PC-3 (cell line): Measurements from ENCODE around the gene ZNRF2. TPM values are rescaled to one million over a fixed set of nuclear protein-coding genes. Genes with fewer than 3 reads are reported as not detected.

Experiments used
- ATAC-seq: fragments of 200-7000 bp; cut with Tn5 transposase; 2 replicates; pipeline ENCODE4 v1.9.1; 2020; ENCODE audit warnings: mild to moderate bottlenecking, moderate library complexity
- BruUV-seq: library from RNA; stranded (reverse); fragments of 400-500 nt; replicated peaks from 2 replicates; lab custom pipeline; 2021; lab: Mats Ljungman, UMichigan
- CTCF ChIA-PET: fragments of 300-600 bp; sonication (Branson Sonifier 250); formaldehyde crosslinking; loops from one replicate; lab custom pipeline; 2022; ENCODE audit warnings: antibody characterized with exemption; lab: Charles Lee
- POLR2A ChIA-PET: fragments of 300-600 bp; sonication (Branson Sonifier 250); formaldehyde crosslinking; loops from one replicate; lab custom pipeline; 2022; ENCODE audit warnings: antibody characterized with exemption; ENCODE audit not compliant: unreplicated experiment; lab: Charles Lee
- DNase-seq: peaks from one replicate; pipeline ENCODE4 v3.0.0-alpha.2; 2015
- H2AFZ ChIP-seq: fragments of 300-600 bp; sonication (generic); 2 replicates; pipeline ENCODE4 v1.6.0; 2016; ENCODE audit warnings: antibody characterized with exemption, low read length
- H3F3A ChIP-seq: fragments of 300-600 bp; sonication (generic); one replicate; pipeline ENCODE4 v1.6.0; 2017; ENCODE audit warnings: antibody characterized with exemption, low read length, control low read depth, mild to moderate bottlenecking; ENCODE audit not compliant: unreplicated experiment
- H3K27ac ChIP-seq: fragments of 300-600 bp; sonication (generic); 2 replicates; pipeline ENCODE4 v1.5.1; 2016; ENCODE audit warnings: mild to moderate bottlenecking, low read length
- H3K27me3 ChIP-seq: fragments of 300-600 bp; sonication (generic); 2 replicates; pipeline ENCODE4 v1.6.1; 2016; ENCODE audit warnings: low read length, mixed read lengths
- H3K36me3 ChIP-seq: fragments of 300-600 bp; sonication (generic); 2 replicates; pipeline ENCODE4 v1.6.1; 2016; ENCODE audit warnings: low read depth, mixed run types, low read length, mixed read lengths
- H3K4me1 ChIP-seq: fragments of 300-600 bp; sonication (generic); 2 replicates; pipeline ENCODE4 v1.5.1; 2016; ENCODE audit warnings: low read length; ENCODE audit not compliant: insufficient read depth
- H3K4me2 ChIP-seq: fragments of 300-600 bp; sonication (generic); 2 replicates; pipeline ENCODE4 v1.6.0; 2016; ENCODE audit warnings: low read length
- H3K4me3 ChIP-seq: fragments of 300-600 bp; sonication (generic); 2 replicates; pipeline ENCODE4 v1.5.1; 2016; ENCODE audit warnings: mild to moderate bottlenecking, low read length, mixed read lengths
- H3K79me2 ChIP-seq: fragments of 300-600 bp; sonication (generic); 2 replicates; pipeline ENCODE4 v1.6.1; 2017; ENCODE audit warnings: low read length, mixed read lengths
- H3K9ac ChIP-seq: fragments of 300-600 bp; sonication (generic); 2 replicates; pipeline ENCODE4 v1.6.0; 2016; ENCODE audit warnings: mild to moderate bottlenecking, low read length
- H3K9me2 ChIP-seq: fragments of 300-600 bp; sonication (generic); replicated peaks from 2 replicates; pipeline ENCODE4 v1.6.1; 2016; ENCODE audit warnings: mixed run types, low read length, mixed read lengths
- H3K9me3 ChIP-seq: fragments of 300-600 bp; sonication (generic); 2 replicates; pipeline ENCODE4 v1.6.1; 2016; ENCODE audit warnings: low read length, mixed read lengths
- H4K20me1 ChIP-seq: fragments of 300-600 bp; sonication (generic); 2 replicates; pipeline ENCODE4 v1.6.1; 2016; ENCODE audit warnings: low read length, mixed read lengths
- EZH2 ChIP-seq: fragments of 300-600 bp; sonication (generic); IDR thresholded peaks from one replicate; pipeline ENCODE4 v1.6.1; 2017; ENCODE audit warnings: antibody characterized with exemption, mild to moderate bottlenecking, low read length; ENCODE audit not compliant: unreplicated experiment
- EZH2phosphoT487 ChIP-seq: fragments of 300-600 bp; sonication (generic); IDR thresholded peaks from 2 replicates; pipeline ENCODE4 v1.6.1; 2018; ENCODE audit warnings: mild to moderate bottlenecking, antibody characterized with exemption, low read length, borderline replicate concordance
- intact Hi-C: fragments of 100-400 bp; cut with micrococcal nuclease; formaldehyde crosslinking; loops from 2 replicates; pipeline ENCODE4 v1.9.0; 2023
- total RNA-seq: library from RNA; depleted of rRNA; stranded (reverse); fragments of >200 nt; gene quantifications from 2 replicates; pipeline ENCODE4 v1.2.3, GENCODE V29; 2014
- TF ChIP-seq, protein P1 (sequence below): fragments of 300-600 bp; sonication (generic); conservative IDR thresholded peaks from 2 replicates; pipeline ENCODE4 v1.5.1; 2017; ENCODE audit warnings: antibody characterized with exemption, low read depth, mild to moderate bottlenecking, low read length

The ZNRF2 gene
- total RNA-seq, 1 experiment from 2014 or later, result 13.1 TPM

- CTCF ChIA-PET, result no interaction called here
- BruUV-seq, result no TSS peak
- intact Hi-C loops, result no loop called here
These were observed 40.1 kb upstream of the ZNRF2 start for GRCh38 chr7:30244340-30244739.

DNA sequence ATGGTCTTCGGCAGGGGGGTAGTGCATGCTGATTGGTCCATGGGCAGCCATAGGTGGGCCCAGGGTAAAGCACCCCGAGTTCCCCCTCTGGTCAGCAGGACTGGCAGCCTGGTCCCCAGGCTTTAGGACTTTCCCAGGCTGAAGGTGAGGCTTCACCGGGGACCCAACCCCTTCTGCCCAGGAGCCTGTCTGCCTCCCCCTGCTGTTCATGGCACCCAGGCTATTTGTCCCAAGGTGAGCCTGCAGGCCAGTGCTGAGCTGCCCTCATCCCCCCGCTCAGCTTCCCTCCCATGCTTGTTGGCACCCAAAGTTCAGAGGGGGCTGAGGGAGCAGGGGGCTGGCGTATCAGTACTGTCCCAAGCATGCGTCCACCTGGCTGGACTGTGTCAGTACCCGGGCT is 38.5 kb upstream of the ZNRF2 start:
- Histone ChIP-seq H4K20me1 (no peaks in the 10 kb centered on the region), H2AFZ (no peak overlapping the region), H3K4me1 (peaks cover 10% of the 10 kb centered on the region; the same call in 1 of the 2 replicates), H3K27me3 (no peaks in the 10 kb centered on the region), H3F3A (no peaks in the 10 kb centered on the region), H3K9me2 (no peaks in the 10 kb centered on the region), H3K79me2 (no peaks in the 10 kb centered on the region), H3K27ac (no peak overlapping the region), H3K9me3 (no peaks in the 10 kb centered on the region), H3K9ac (no peak overlapping the region), H3K4me2 (no peak overlapping the region), H3K36me3 (no peaks in the 10 kb centered on the region), H3K4me3 (no peak overlapping the region)
- ATAC-seq (no peak), DNase-seq (no peak)
- TF ChIP-seq EZH2, result no peak
- no peak for TF ChIP-seq EZH2phosphoT487
- TF ChIP-seq, protein P1, sequence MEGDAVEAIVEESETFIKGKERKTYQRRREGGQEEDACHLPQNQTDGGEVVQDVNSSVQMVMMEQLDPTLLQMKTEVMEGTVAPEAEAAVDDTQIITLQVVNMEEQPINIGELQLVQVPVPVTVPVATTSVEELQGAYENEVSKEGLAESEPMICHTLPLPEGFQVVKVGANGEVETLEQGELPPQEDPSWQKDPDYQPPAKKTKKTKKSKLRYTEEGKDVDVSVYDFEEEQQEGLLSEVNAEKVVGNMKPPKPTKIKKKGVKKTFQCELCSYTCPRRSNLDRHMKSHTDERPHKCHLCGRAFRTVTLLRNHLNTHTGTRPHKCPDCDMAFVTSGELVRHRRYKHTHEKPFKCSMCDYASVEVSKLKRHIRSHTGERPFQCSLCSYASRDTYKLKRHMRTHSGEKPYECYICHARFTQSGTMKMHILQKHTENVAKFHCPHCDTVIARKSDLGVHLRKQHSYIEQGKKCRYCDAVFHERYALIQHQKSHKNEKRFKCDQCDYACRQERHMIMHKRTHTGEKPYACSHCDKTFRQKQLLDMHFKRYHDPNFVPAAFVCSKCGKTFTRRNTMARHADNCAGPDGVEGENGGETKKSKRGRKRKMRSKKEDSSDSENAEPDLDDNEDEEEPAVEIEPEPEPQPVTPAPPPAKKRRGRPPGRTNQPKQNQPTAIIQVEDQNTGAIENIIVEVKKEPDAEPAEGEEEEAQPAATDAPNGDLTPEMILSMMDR, result no peak
- CTCF ChIA-PET, result no interaction called here
- intact Hi-C loops, result no loop called here
- POLR2A ChIA-PET, result no interaction called here
- no TSS peak for BruUV-seq

More at GRCh38 chr7:30244340-30244739, 40.1 kb upstream of the ZNRF2 start:
- no peaks in the 10 kb centered on the region for H3K36me3 ChIP-seq
- ATAC-seq (no peak), DNase-seq (no peak)
- H2AFZ ChIP-seq, result no peak overlapping the region
- H3K79me2 ChIP-seq, result no peaks in the 10 kb centered on the region
- H3K9ac ChIP-seq, result no peak overlapping the region
- no peaks in the 10 kb centered on the region for H3K9me2 ChIP-seq
- POLR2A ChIA-PET, result no interaction called here
- TF ChIP-seq, protein P1, result no peak
- TF ChIP-seq EZH2 (no peak), EZH2phosphoT487 (no peak)
- H3K27ac ChIP-seq, result no peak overlapping the region
- H3K27me3 ChIP-seq, result no peaks in the 10 kb centered on the region
- H3K9me3 ChIP-seq, result no peaks in the 10 kb centered on the region
- H3K4me3 ChIP-seq, result no peak overlapping the region
- no peaks in the 10 kb centered on the region for H4K20me1 ChIP-seq
- no peaks in the 10 kb centered on the region for H3F3A ChIP-seq
- H3K4me1 ChIP-seq, result peaks cover 13% of the 10 kb centered on the region
- no peak overlapping the region for H3K4me2 ChIP-seq

DNA sequence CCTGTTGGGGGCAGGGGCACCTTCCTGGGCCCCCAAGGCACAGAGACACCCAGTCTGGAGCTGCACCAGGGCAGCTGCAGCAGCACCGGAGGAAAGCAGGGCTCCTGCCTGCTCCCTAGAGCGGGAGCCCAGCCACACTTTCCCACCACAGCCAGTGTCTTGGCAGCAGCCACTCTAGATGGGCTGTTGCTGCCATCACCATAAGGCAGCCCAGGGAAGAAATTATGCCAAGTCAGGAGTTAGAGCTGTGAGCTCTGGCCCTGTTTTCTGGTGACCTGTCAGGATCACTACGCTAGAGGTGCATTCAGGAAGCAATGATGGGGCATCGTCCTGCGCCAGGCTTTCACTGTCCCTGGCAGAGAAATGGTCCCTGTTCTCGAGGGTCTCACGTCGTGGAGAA is 38.0 kb upstream of the ZNRF2 start:
- Histone ChIP-seq H3K27ac (no peak overlapping the region), H4K20me1 (no peaks in the 10 kb centered on the region), H3K4me1 (peaks cover 7% of the 10 kb centered on the region; the same call in 1 of the 2 replicates), H2AFZ (no peak overlapping the region), H3K79me2 (no peaks in the 10 kb centered on the region), H3K9me3 (no peaks in the 10 kb centered on the region), H3F3A (no peaks in the 10 kb centered on the region), H3K36me3 (no peaks in the 10 kb centered on the region), H3K9ac (no peak overlapping the region), H3K9me2 (no peaks in the 10 kb centered on the region), H3K4me3 (no peak overlapping the region), H3K4me2 (no peak overlapping the region), H3K27me3 (no peaks in the 10 kb centered on the region)
- no TSS peak for BruUV-seq
- ChIA-PET CTCF (no interaction called here), POLR2A (no interaction called here)
- intact Hi-C loops, result no loop called here
- no peak for ATAC-seq
- no peak for DNase-seq
- no peak for TF ChIP-seq EZH2phosphoT487
- TF ChIP-seq EZH2, result no peak
- TF ChIP-seq, protein P1, result no peak
